ENCODE data around the gene MAP1LC3B2.
A peak's percentile ranks its signal among the peaks of the same experiment; 100 is the strongest.
"Not testable (repeated sequence)": the region's sequence is repeated elsewhere in the genome, so short reads cannot be mapped to it uniquely, and the experiment has no call there.

MAP1LC3B2 gene

DNA sequence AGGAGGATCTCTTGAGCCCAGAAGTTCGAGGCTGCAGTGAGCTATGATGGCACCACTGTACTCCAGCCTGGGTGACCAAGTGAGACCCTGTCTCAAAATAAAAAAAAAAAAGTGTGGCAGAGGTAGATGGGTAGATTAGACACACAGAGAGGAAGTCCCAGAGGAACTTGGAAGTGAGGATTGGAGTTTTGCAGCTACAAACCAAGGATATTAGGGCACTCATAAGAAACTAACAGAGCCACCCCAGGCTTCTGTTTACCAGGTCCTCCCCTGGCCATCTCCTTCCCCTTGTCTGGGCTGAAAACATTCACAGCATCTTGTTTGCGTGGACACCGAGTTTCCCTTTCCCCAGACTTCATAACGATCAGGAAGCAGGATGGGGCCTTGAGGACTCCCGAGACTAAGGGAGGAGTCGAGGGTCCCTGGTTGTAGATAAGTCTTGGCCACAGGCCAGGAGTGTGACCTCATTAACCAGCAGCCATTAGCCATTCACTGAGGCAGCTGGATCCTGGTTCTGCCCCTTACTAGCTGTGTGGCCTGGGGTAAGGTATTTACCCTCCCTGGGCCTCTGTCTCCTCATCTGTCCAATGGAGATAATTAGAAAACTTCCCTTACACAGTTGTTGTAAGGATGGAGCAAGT lies 2.1 kb downstream of the MAP1LC3B2 start:
- DNase-seq: peak; percentile 55

DNA sequence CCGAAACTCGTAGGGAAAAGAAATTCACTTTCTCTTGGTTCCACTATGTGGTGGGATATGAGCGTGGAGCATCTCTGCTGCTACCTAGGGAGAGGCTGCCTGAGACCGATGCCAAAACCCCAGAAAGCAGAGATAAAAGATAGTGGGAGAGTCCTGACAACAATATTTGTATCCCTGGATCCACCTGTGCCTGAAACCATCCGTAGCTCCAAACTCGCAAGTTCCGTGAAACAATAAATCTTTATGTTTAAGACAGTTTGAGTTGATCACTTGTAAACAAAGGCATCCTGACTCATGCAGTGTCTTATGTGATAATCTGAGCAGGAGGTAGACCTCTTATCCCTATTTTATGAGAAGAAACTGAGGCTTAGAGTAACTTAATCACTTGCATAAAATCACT lies 2.9 kb downstream of the MAP1LC3B2 start:
- no peak for DNase-seq

DNA sequence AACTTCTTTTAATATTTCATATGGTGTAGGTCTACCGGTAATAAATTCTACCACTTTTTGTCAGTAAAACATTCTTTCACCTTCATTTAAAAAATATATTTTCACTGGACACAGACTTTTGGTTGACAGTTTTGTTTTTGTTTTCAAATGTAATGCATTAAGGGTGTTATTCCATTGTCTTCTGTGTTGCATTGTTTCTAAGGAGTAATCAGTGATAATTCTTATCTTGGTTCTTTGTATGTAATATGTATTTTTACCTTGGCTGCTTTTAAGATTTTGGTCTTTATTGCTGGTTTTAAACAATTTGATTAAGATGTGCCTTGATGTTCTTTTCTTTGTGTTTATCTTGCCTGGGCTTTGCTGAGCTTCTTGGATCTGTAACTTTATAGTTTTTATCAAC lies 4.1 kb downstream of the MAP1LC3B2 start:
- peak; percentile 48 for DNase-seq

DNA sequence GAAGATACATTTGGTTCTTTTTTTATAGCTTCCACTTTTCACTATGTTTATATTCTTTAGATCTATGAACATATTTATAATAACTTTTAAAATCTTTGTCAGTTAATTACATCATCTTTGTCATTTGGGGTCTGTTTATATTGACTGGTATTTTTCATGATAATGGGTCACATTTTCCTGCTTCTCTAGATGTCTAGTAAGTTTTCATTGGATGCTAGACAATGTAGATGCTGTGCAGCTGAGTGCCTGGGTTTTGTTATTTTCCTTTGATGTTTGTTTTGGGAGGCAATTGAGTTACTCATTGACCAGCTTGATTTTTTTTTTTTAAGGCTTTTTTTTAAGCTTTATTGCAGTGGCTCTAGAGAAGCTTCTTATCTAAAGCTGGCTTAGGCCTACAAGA lies 4.9 kb downstream of the MAP1LC3B2 start:
- no peak for DNase-seq

DNA sequence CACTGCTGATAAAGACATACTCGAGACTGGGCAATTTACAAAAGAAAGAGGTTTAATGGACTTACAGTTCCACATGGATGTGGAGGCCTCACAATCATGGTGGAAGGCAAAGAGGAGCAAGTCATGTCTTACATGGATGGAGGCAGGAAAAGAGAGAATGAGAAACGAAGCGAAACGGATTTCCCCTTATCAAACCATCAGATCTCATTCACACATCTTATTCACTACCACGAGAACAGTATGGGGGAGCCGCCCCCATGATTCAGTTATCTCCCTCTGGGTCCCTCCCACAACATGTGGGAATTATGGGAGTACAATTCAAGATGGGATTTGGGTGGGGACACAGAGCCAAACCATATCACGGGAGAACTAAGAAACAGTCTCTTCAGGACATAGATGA lies 6.0 kb downstream of the MAP1LC3B2 start:
- not testable (repeated sequence) for DNase-seq

DNA sequence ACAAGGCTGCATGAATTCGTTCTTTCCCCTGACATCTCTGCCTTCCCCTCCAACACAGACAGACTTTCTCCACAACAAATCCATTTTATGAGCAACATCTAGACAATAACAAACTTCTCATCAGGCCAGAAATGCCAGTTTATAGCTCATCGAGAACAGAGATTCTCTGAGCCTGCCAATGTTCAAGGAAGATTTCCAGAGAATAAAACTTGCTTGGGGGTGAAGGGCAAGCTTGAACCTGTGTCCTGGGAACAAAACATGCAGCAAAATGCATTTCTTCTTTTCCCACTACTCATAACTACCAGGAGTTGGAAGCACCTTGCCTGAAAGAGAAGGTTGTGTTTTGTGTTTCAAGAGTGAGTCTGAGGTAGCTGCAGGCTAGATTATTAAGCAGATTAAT lies 6.8 kb downstream of the MAP1LC3B2 start:
- no peak for DNase-seq

DNA sequence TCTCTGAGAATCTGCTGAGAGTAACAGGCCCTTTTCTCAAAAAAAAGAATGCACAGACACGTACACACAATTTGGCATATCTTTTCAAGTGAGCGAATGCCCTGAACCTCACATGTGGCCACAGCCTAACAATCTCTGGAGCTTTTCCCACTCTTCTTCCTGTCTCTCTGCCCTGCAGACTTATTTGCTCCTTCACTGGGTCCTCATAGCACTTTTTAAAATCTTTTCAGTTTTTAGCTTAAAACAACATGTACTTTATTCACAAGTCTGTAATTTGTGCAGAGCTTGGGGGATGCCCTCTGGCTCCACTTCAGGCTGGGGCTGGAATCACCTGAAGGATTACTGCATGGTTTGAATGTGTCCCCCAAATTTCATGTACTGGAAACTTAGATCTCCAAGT lies 9.0 kb downstream of the MAP1LC3B2 start:
- DNase-seq: no peak

DNA sequence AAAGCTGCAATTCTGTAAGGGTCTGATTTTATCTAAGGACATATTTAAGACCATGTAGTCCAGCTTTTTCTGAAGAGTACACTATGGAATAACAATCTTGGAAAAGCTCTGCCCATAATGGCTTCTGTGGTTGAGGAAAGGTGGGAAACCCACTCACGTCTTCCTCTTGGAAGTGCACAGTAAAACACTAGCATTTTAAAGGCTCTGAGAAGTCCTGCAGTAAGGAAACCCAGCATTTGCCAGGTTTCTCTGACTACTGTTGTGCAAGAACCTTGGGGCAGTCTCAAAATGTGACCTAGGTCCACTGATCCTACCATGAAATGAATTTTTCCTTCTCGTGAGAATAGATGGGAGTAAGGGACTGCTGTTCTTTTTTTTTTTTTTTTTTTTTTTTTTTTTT lies 11.9 kb downstream of the MAP1LC3B2 start:
- no peak for DNase-seq

DNA sequence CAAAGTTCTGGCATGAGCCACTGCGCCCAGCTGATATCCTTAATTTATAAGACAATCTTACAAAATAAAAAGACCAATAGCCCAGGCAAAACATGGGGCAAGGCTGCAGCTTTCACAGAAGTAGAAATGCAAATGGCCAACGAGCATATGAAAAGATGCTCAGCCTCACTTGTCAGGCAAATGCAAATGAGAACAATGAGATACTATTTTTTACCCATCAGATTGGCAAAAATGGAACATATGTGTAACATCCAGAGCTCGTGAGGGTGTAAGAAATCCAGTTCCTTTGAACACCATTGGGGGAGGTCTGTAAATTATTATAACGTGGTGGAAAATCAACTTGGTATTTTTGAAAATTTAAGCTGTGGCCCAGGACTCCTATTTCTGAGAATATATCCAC lies 14.6 kb downstream of the MAP1LC3B2 start:
- DNase-seq: no peak

DNA sequence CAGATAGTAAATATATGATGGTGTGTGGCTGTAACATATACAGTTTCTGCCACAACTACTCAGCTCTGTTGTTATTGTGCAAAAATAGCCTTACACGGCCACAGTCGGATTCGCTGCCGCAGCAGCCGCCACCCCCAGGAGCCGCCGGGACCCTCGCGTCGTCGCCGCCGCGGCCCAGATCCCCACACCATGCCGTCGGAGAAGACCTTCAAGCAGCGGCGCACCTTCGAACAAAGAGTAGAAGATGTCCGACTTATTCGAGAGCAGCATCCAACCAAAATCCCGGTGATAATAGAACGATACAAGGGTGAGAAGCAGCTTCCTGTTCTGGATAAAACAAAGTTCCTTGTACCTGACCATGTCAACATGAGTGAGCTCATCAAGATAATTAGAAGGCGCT lies 16.6 kb downstream of the MAP1LC3B2 start:
- not testable (repeated sequence) for DNase-seq

DNA sequence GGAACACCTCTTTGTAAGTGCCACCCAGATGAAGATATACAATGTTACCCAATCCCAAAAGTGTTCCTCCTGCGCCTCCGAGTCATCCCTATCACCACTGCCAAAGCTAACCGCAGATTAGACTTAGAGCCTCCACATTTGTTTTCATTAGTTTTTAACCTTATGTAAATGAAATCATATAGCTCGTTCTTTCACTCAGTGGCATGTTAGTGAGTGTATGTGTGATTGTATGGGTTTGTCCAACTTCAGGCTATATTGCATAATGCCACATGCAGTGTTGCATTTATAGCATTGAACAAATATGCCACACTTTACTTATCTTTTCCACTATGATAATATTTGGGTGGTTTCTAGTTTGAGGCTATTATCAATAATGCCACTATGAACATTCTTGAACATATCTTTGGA lies 18.0 kb downstream of the MAP1LC3B2 start:
- peak; percentile 61 for DNase-seq

DNA sequence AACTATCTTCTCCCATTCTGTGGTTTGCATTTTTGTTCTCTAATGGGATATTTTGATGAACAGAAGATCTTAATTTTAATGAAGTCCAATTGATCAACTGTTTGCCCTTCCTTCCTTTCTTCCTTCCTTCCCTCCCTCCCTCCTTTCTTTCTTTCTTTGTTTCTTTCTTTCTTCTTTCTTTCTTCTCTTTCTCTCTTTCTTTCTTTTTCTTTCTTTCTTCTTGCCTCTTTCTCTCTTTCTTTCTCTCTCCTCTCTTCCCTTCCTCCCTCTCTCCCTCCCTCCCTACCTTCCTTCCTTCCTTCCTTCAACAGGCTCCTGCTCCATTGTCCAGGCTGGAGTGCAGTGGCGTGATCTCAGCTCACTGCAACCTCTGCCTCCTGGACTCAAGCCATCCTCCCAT lies 18.9 kb downstream of the MAP1LC3B2 start:
- DNase-seq: no peak

DNA sequence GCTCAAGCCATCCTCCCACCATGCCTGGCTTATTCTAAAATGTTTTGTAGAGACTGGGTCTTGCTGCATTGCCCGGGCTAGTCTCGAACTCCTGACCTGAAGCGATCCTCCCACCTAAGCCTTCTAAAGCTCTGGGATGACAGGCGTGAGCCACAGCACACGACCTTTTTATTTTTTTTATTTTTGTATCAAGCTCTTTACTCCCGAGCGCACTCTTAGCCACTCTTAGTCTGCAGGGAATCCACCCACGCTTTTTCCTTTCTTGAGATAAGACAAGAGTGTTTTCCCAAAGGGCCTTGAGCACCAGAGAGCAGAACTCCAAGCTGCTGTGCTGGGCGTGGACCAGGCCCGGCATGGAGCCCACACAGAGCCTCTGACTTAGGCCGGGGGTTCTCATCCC lies 23.4 kb downstream of the MAP1LC3B2 start:
- no peak for DNase-seq

DNA sequence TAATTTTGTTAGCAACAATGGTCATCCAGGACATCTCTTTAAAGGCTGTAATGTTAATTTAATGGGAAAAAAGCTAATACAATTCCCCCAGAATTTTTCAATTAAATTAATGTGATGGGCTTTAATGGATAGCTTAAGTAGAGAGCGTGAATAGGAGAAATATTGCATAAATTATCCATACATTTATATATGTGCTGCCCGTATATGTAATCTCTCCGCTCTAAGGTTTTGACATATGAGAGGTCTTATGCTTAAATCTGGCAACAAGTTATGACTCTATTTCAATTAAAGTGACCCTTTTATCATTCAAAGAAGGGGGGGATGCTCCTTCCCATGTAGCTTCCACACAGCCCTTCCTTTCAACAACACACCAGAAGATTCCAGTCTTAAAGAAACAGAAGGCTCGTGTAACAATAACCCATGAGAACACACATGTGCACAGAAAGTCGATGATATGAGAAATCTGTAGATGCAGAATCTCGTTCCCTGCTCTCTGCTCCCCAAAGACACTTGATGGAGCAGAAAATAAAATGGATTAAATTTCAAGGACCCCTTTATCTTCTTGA lies 24.0 kb downstream of the MAP1LC3B2 start:
- DNase-seq: no peak

DNA sequence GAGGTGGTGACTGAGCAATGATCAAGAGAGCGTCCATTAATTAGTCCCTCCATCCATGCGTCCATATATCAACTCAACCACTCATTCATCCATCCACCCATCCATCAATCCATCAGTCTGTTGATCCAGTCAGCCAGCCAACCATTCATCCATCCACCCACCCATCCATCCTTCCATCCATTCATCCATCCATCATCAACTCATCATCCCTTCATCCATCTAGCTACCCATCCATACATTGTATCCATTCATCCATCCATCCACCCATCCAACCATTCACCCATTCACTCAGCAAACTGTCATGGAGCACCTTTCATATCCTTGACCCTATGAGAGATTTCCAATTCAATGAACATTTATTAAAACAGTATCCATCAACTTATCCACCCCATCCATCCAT lies 28.1 kb downstream of the MAP1LC3B2 start:
- no peak for DNase-seq

DNA sequence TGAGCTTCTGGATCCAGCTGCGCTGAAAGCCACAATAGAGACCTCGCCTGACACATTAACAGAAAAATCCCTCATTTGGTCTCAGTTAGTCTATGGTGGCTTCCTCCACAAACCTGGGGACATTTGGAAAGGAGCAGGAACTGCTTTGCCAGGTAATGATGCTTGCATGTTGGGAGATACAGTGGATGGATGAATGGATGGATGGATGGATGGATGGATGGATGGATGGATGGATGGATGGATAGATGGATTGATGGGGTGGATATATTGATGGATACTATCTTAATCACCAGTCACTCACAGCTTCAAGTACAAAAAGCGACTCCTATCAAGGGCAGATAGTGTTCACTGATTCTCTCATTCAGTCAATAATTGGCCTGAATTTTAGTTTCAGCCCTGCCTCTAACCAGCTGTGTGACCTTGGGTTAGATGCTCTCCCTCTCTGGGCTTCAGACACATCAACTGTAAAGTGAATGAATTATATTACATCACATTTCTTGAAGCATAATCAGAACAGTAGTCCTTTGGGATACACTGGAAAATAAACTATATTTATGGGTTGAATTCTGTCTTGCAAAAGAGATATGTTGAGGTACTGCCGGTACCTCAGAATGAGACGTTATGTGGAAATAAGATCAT lies 29.3 kb downstream of the MAP1LC3B2 start:
- DNase-seq: no peak

DNA sequence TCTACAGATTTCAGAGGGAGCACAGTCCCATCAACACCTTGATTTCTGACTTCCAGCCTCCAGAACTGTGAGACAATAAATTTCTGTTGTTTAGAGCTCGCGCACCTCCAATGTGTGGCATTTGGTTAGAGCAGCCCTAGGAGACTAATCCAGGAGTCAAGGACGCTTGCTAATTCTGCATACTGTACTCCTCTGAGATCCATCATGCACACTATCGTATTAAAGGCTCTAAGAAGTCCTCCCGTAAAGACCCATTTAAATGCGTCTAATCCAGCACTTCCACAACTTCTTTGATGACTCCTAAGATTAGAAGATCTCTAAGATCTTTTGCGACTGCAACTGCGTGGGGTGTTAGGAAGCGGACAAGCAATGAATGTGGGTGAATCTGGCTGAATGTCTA lies 30.4 kb downstream of the MAP1LC3B2 start:
- no peak for DNase-seq

DNA sequence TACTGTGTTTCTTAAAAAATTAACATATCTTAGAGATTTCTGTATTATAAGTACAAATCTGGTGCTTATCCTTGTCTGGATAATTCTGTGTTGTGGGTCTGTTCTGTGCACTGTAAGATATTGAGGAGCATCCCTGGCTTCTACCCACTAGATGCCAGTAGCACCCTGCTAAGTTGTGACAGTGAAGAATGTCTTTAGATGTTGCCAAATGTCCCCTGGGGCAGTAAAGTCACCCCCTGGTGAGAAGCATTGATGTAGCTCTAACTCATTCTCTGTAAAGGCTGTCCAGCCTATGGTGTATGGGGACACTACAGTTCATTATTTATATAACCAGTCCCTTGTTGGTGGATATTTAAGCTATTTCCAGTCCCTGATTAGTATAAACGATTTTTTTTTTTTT lies 31.4 kb downstream of the MAP1LC3B2 start:
- no peak for DNase-seq

DNA sequence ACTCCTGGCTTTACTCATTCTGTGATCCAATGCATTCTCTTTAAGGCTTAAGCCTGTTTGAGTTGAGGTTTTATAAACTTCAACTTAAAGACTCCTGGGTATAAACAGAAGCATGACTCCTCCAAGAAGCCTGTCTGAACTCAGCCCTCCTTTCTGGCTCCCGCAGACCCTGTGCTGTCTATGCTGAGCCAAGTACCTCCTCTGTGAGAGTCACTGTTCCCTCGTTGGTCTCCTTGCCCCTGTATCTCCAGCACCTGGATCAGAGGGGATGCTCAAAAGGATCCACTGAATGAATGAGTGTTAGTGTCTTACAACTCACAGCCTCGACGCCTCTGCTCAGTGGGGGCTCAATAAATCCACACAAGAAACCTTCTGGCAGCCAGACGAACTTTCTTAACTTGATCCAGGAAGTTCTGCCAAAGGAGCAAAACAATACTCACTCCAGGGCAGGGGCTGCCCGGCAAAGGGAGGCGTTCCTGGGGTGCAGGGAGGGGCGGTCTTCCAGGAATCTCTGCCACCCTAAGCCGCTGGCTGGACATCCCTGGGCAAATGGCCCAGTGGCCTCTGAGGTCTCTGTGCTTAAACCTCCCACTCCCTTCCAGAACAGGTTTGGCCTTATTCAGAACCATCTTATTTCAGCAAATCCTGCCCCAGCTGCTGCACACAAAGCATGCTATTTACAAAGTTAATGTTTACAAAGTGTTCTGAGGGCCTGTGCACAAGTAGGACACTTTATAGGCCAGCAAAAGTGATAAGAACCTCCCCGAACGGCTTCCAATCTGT lies 32.9 kb downstream of the MAP1LC3B2 start:
- no peak for DNase-seq

DNA sequence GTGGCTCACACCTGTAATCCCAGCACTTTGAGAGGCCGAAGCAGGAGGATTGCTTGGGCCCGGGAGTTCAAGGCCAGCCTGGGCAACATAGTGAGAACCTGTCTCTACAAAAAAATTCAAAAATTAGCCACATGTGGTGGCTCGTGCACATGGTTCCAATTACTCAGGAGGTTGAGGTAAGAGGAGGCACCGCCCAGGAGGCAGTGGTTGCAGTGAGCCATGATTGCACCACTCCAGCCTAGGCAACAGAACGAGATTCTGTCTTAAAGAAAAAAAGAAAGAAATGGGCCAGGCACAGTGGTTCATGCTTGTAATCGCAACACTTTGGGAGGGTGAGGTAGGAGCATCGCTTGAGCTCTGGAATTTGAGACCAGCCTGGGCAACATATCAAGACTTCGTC lies 33.5 kb downstream of the MAP1LC3B2 start:
- DNase-seq: no peak

DNA sequence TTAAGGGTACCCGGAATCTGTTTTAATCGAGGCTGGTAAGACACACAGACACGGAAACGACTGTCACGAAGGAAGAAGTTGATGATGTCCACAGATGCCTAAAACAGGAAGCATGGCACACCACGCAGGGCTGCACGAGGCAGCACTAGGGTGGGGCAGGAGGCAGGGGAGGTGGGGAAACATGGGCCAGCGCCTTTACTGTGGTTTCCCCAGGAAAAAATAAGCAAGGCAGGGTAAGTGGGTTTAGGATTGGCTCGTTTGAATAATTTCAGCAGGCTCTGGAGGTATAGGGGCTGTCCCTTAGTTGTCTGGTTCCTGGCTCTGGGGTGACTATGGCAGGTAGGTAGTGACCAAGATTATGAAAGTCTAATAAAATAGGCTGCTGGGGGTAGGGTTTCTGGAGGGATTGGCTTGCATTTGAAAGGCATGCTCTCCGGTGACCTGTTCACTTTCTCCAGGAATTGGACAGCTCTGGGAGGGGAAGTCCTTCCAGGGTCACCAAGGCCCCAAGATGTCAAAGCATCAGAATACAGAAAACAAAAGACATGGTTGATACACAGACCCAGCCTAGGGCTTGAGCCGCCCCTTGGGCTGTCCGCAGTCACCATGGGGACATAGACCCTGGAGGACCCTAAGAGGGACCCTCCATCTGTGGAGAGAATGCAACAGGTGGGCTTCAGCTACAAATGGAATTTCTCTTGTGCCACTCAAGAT lies 35.3 kb downstream of the MAP1LC3B2 start:
- DNase-seq: peak; percentile 23

DNA sequence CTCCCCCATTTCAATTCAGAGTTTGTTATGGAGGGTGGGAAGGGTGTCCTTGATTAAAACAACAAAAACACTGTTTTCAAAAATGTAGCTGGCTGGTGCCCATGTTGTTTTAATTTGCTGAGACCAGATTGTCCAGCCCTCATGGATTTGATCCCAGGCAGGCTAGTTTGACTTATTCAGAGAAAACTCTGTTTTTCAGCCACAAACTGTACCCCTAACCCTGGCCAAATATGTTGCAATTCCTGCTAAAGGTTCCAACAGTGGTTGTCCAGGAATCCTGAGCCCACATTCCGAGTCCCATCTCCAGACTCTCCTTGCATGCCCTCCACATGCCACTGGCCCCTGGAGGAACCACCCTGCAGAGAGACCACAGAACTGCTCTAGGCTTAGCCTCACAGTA lies 36.0 kb downstream of the MAP1LC3B2 start:
- no peak for DNase-seq

DNA sequence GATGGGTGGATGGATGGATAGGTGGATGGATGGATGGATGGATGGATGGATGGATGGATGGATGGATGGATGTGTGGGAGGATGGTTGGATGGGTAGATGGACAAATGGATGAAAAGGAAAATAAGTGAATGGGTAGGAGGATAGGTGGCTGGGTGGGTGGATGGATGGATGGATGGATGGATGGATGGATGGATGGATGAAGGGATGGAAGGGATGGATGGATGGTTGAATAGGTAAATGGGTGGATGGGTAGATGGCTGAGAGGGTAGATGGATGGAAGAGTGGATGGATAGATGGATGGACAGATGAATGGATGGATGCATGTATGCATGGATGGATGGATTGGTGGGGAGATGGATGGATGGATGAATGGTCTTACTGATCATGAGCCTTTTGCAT lies 36.5 kb downstream of the MAP1LC3B2 start:
- DNase-seq: no peak

Measured in OCI-M1 (cell line).